D341Med (cell line): ENCODE results near the gene LONRF2.
A peak's percentile ranks its signal among the peaks of the same experiment; 100 is the strongest.
"Not testable (repeated sequence)": the region's sequence is repeated elsewhere in the genome, so short reads cannot be mapped to it uniquely, and the experiment has no call there.

Experiments used
- DNase-seq: peaks from one replicate; pipeline ENCODE4 v3.0.0; 2012; ENCODE audit warnings: low spot score

The LONRF2 gene

DNA sequence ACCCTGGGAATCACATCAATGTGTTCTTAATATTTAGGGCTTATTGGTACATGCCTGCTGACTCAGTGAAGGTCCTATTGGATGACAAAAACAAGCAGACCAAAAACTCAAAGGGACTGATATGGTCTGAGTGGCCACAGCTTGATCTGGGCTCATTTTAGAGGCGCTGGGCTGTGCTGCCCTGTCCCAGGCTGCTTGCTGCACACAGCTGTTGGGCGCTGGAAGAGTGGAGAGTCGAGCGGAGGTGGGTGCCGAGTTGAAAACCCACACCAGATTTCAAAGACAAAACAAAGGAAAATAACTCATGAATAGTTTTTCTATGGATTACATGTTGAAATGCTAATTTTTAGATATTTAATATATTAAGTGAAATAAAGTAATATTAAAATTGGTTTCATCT, 68.5 kb downstream of the LONRF2 start:
- no peak for DNase-seq

- no peak for DNase-seq
Observed at GRCh38 chr2:100252811-100253698, 69.2 kb downstream of the LONRF2 start.

DNA sequence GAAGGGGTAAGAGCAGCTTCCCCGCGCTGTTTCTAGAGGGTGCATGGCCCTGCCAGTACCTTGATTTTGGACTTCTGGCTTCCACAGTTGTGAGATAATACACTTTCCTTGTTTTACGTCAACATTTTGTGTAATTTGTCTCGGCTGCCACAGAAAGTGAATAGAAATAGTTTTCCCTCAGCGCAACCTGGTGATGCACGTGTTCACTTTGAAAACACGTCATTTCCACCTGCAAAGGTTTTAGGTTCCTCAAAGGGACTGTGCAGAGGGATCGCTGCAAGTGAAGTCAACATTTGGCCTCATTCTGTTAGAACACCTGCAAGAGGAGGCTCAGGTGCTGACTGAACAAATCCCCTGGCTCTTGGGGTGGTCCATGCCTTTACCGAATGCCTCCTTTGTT, 71.7 kb downstream of the LONRF2 start:
- DNase-seq, result no peak

GRCh38 chr2:100248971-100249370, 73.3 kb downstream of the LONRF2 start:
- DNase-seq, result no peak

- not testable (repeated sequence) for DNase-seq
Observed at GRCh38 chr2:100248556-100248955, 73.7 kb downstream of the LONRF2 start.

DNA sequence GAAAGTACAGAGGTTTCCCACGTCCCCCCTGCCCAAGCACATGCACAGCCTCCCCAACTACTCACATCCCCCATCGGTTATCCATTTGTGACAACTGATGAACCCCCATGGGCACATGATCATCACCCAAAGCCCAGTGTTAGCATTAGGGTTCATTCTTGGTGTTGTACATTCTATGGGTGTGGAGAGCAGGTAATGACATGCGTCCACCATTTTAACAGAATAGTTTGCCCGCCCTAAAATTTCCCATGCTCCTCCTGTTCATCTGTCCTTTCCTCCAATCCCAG, 74.3 kb downstream of the LONRF2 start:
- DNase-seq, result no peak

GRCh38 chr2:100247256-100248043, 74.9 kb downstream of the LONRF2 start:
- no peak for DNase-seq

- no peak for DNase-seq
Observed at GRCh38 chr2:100246163-100247145, 75.8 kb downstream of the LONRF2 start.

DNA sequence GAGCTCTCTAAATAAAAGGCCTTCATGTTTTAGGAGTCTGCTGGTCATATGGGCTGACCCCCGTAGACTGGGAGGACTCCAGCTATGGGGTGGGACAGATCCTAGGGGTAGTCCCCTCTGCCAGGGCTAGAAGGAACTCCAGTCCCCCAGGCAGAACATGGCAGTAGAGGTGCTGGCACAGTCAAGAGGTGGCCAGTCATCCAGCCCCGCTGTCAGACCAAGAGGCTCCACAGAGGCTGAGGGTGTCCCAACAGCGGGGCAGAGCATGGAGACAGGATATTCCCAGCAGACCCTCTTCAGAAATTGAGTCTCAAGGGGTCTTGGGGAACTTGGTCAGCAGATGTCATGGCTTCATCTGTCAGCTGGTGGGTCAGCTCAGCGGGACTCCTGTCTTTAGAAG, 76.6 kb downstream of the LONRF2 start:
- no peak for DNase-seq

- DNase-seq, result no peak
Observed at GRCh38 chr2:100244881-100245605, 77.3 kb downstream of the LONRF2 start.

DNA sequence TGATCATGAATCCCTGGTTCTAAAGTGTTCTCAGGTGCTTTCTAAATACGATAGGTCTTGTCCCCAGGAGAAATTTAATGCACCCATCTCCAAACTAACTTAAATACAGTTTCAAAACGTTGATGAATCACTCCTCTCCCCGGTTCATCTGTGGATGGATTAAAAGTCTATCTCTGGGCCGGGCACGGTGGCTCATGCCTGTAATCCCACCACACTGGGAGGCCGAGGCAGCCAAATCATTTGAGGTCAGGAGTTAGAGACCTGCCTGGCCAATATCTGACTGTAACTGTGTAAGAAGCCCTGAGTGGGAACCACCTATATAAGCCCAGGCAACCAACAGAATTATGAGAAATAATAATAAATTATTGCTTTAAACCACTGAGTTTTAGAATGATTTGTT, 78.7 kb downstream of the LONRF2 start:
- no peak for DNase-seq

DNA sequence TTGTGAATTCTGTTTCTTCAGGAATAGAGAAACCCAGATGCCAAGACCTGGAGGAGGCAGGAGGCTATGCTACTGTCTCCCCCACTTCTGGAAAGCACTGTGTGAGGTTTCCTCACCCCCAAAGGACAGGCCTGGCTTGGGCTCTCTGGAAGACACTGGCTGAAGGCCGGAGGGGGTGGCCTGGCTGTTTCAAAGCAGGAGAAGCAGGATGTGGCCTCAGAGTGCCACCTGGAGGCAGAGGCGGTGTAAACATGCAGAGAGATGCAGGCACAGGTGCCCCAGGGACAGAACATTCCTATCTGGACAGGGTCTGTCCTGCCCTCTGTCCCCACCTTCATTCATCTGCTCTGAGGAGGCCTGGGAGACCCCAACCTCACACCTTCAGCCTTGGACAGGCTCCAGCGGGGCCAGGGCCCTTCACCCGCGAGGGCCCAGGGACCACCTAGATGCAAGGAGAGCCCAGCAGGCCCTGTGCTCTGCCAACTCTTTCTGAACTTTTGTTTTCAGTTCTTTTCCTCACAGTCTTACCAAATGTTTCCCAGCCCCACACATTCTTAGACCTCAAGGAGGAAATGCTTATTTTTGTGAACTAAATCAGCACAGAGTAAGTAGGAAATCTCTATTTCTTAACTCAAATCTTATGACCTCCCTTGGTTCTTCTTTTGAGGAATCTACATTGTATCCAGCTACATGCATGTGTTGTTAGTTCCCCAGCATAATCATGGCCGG, 79.2 kb downstream of the LONRF2 start:
- DNase-seq, result peak; percentile 61

- DNase-seq, result no peak
Observed at GRCh38 chr2:100242476-100242875, 79.8 kb downstream of the LONRF2 start.

- DNase-seq, result no peak
Observed at GRCh38 chr2:100241236-100241635, 81.1 kb downstream of the LONRF2 start.

- no peak for DNase-seq
Observed at GRCh38 chr2:100240386-100240785, 81.9 kb downstream of the LONRF2 start.

GRCh38 chr2:100239486-100240210, 82.7 kb downstream of the LONRF2 start:
- no peak for DNase-seq

DNA sequence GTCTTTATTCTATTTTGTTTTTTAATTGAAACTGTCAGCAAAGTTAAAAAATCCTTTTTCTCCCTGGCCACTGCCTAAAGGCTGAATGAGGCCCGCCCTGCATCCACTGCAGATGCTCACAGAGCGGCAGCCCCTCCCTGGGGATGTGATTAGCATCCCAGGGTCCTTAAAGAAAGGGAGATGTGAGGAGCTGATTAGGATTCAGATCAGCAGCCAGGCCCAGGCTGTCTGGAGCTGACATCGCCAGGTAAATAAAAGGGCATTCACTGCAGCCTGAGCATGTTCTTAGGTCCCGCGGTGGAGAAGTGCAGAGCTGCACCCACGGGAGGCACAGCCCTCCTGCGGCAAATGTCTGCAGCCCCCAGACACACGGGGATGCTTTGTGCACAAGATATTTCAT, 83.8 kb downstream of the LONRF2 start:
- DNase-seq, result no peak

GRCh38 chr2:100237770-100238169, 84.5 kb downstream of the LONRF2 start:
- no peak for DNase-seq

GRCh38 chr2:100237163-100237562, 85.1 kb downstream of the LONRF2 start:
- no peak for DNase-seq

DNA sequence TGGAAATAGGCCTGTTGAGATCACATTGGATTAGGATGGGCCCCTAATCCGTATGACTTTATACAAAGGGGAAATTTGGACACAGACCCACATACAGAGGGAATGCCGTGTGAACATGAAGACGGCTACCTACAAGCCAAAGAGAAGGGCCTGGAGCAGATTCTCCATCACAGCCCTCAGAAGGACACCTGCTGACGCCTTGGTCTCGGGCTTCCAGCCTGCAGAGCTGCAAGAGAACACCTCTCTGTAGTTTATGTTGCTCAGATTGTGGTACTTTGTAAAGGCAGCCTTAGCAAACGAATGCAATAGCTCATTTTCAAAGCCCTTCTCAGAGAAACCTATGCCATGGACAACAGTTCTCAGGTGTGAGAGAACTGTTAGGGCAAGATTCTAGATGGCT, 86.1 kb downstream of the LONRF2 start:
- DNase-seq, result no peak
